HEK293 (cell line): ENCODE measurements around the gene CARMIL3.

Experiments
- CTCF ChIA-PET: fragments of 350-600 bp; formaldehyde crosslinking; extraction: SDS; loops from one replicate; lab custom pipeline; 2021; ENCODE audit warnings: antibody characterized with exemption; lab: Yijun Ruan, JAX
- POLR2A ChIA-PET: fragments of 300-600 bp; formaldehyde crosslinking; extraction: SDS; loops from one replicate; lab custom pipeline; 2020; ENCODE audit warnings: antibody characterized with exemption, inconsistent platforms; lab: Yijun Ruan, JAX
- H3K27ac ChIP-seq: fragments of 200-500 bp; sonication (Bioruptor generic); 2 replicates; pipeline ENCODE4 v1.5.1; 2014; ENCODE audit warnings: low read depth, low read length, control low read depth, inconsistent platforms; ENCODE audit errors: extremely low read depth
- H3K36me3 ChIP-seq, 2 experiments: fragments of 200-500 bp in 1 of 2; sonication (Bioruptor generic) in 1 of 2; 1 replicate in 1 of 2; 2 replicates in 1 of 2; pipeline ENCODE4 v1.5.1; 2014 to 2017; ENCODE audit warnings: inconsistent platforms in 2 of 2, low read length in 2 of 2; ENCODE audit not compliant: control insufficient read depth in 2 of 2, insufficient read depth in 1 of 2
- H3K4me1 ChIP-seq: fragments of 200-500 bp; sonication (Bioruptor generic); 2 replicates; pipeline ENCODE4 v1.5.1; 2014; ENCODE audit warnings: mild to moderate bottlenecking, low read length, inconsistent platforms; ENCODE audit not compliant: control insufficient read depth, insufficient read depth
- H3K4me3 ChIP-seq: 2 replicates; pipeline ENCODE4 v1.5.1; 2011; ENCODE audit warnings: low read depth, mild to moderate bottlenecking, control low read depth, low read length, moderate library complexity
- H3K9me3 ChIP-seq: fragments of 200-500 bp; sonication (Bioruptor generic); 2 replicates; pipeline ENCODE4 v1.5.1; 2014; ENCODE audit warnings: low read depth, low read length, inconsistent platforms; ENCODE audit not compliant: control insufficient read depth, insufficient read depth
- OVOL3 ChIP-seq: fragments of 450-650 bp; formaldehyde crosslinking; IDR thresholded peaks from 2 replicates; pipeline ENCODE4 v1.5.1; 2016; ENCODE audit warnings: missing biosample characterization, missing genetic modification characterization
- REPIN1 ChIP-seq: fragments of 450-650 bp; formaldehyde crosslinking; IDR thresholded peaks from 2 replicates; pipeline ENCODE4 v1.5.1; 2017; ENCODE audit warnings: missing biosample characterization, missing genetic modification characterization, low read depth
- SP3 ChIP-seq: fragments of 450-650 bp; formaldehyde crosslinking; IDR thresholded peaks from 2 replicates; pipeline ENCODE4 v1.5.1; 2016; ENCODE audit warnings: missing biosample characterization, missing genetic modification characterization
- TCF7L2 ChIP-seq: IDR thresholded peaks from 2 replicates; pipeline ENCODE4 v1.6.1; 2011; ENCODE audit warnings: low read depth, mild to moderate bottlenecking, inconsistent platforms, low read length, moderate library complexity, borderline replicate concordance
- TRIM28 ChIP-seq: IDR thresholded peaks from 2 replicates; pipeline ENCODE4 v1.6.1; 2011; ENCODE audit warnings: low read length, control low read depth, borderline replicate concordance
- ZBTB1 ChIP-seq: fragments of 450-650 bp; formaldehyde crosslinking; IDR thresholded peaks from 2 replicates; pipeline ENCODE4 v1.5.1; 2016; ENCODE audit warnings: missing biosample characterization, missing genetic modification characterization
- ZFP69B ChIP-seq: fragments of 450-650 bp; formaldehyde crosslinking; IDR thresholded peaks from 2 replicates; pipeline ENCODE4 v1.5.1; 2016; ENCODE audit warnings: missing biosample characterization, missing genetic modification characterization
- ZNF114 ChIP-seq: fragments of 450-650 bp; formaldehyde crosslinking; IDR thresholded peaks from 2 replicates; pipeline ENCODE4 v1.5.0; 2017; ENCODE audit warnings: missing biosample characterization, missing genetic modification characterization
- ZNF16 ChIP-seq: fragments of 450-650 bp; formaldehyde crosslinking; IDR thresholded peaks from 2 replicates; pipeline ENCODE4 v1.5.1; 2016; ENCODE audit warnings: low read depth, missing biosample characterization, missing genetic modification characterization
- ZNF211 ChIP-seq: fragments of 450-650 bp; formaldehyde crosslinking; IDR thresholded peaks from 2 replicates; pipeline ENCODE4 v1.5.1; 2016; ENCODE audit warnings: low read depth, missing biosample characterization, missing genetic modification characterization
- ZNF23 ChIP-seq: fragments of 450-650 bp; formaldehyde crosslinking; IDR thresholded peaks from 2 replicates; pipeline ENCODE4 v1.5.1; 2016; ENCODE audit warnings: missing biosample characterization, missing genetic modification characterization, borderline replicate concordance
- ZNF350 ChIP-seq: fragments of 450-650 bp; formaldehyde crosslinking; IDR thresholded peaks from 2 replicates; pipeline ENCODE4 v1.5.0; 2017; ENCODE audit warnings: missing biosample characterization, mild to moderate bottlenecking, missing genetic modification characterization
- ZNF423 ChIP-seq: fragments of 450-650 bp; formaldehyde crosslinking; IDR thresholded peaks from 2 replicates; pipeline ENCODE4 v1.5.1; 2016; ENCODE audit warnings: missing biosample characterization, missing genetic modification characterization
- ZNF548 ChIP-seq: fragments of 450-650 bp; formaldehyde crosslinking; IDR thresholded peaks from 2 replicates; pipeline ENCODE4 v1.5.1; 2016; ENCODE audit warnings: missing biosample characterization, missing genetic modification characterization
- ZNF558 ChIP-seq: fragments of 450-650 bp; formaldehyde crosslinking; IDR thresholded peaks from 2 replicates; pipeline ENCODE4 v1.5.1; 2016; ENCODE audit warnings: missing biosample characterization, missing genetic modification characterization
- ZNF623 ChIP-seq: fragments of 450-650 bp; formaldehyde crosslinking; IDR thresholded peaks from 2 replicates; pipeline ENCODE4 v1.5.1; 2016; ENCODE audit warnings: missing biosample characterization, missing genetic modification characterization
- ZNF664 ChIP-seq: fragments of 450-650 bp; formaldehyde crosslinking; IDR thresholded peaks from 2 replicates; pipeline ENCODE4 v1.5.1; 2016; ENCODE audit warnings: missing biosample characterization, missing genetic modification characterization
- ZNF704 ChIP-seq: fragments of 450-650 bp; formaldehyde crosslinking; IDR thresholded peaks from 2 replicates; pipeline ENCODE4 v1.5.1; 2016; ENCODE audit warnings: missing biosample characterization, missing genetic modification characterization
- ZNF747 ChIP-seq: fragments of 450-650 bp; formaldehyde crosslinking; IDR thresholded peaks from 2 replicates; pipeline ENCODE4 v1.5.1; 2016; ENCODE audit warnings: missing biosample characterization, missing genetic modification characterization
- ZNF776 ChIP-seq: fragments of 450-650 bp; formaldehyde crosslinking; IDR thresholded peaks from 2 replicates; pipeline ENCODE4 v1.5.0; 2017; ENCODE audit warnings: missing biosample characterization, missing genetic modification characterization, borderline replicate concordance
- TF ChIP-seq, protein P1 (sequence below): fragments of 450-650 bp; formaldehyde crosslinking; IDR thresholded peaks from 2 replicates; pipeline ENCODE4 v1.5.1; 2016; ENCODE audit warnings: missing biosample characterization, missing genetic modification characterization
- TF ChIP-seq, protein P2 (sequence below): fragments of 450-650 bp; formaldehyde crosslinking; IDR thresholded peaks from 2 replicates; pipeline ENCODE4 v1.5.1; 2016; ENCODE audit warnings: missing biosample characterization, missing genetic modification characterization
- TF ChIP-seq, protein P3 (sequence below): fragments of 450-650 bp; formaldehyde crosslinking; IDR thresholded peaks from 2 replicates; pipeline ENCODE4 v1.5.1; 2017; ENCODE audit warnings: missing biosample characterization, mild to moderate bottlenecking, missing genetic modification characterization, moderate library complexity

Gene CARMIL3

DNA sequence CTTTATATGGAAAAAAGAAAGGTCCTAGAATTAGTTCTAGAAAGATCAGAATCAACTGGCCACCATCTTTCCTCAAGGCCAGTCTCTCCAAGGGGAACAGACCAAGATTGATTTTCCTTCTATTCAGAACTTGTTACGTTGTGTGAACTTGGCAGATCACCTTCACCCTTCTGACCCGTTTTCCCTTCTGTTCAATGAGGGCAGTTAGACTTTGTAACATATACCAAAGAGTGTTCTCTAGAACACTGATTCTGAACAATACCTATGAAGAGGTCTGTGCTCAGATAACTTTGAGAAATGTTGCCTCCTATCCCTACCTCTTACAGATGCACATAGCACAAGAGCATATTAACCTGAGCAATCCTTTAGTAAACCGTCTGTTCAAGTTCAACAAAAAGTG lies 31.7 kb downstream of the CARMIL3 start:
- peaks cover 7% of the 10 kb centered on the region; the same call in 1 of the 2 replicates for H3K4me1 ChIP-seq
- H3K36me3 ChIP-seq = no peaks in the 10 kb centered on the region
- no peaks in the 10 kb centered on the region for H3K9me3 ChIP-seq
- ChIA-PET POLR2A (interaction anchor here (1.3 kb wide), 1 partner anchor 31 kb away, joined by 3 read pairs; no protein-coding TSS in a partner anchor), CTCF (interaction anchor here (6.0 kb wide), 1 partner anchor 8 kb away, joined by 77 read pairs; the partner anchor contains the start of gene PCK2)
- no peak for TF ChIP-seq ZNF16 (tag by site-specific recombination)
- TF ChIP-seq ZNF423 = no peak
- no peak for TF ChIP-seq ZNF350 (tag by site-specific recombination)
- TF ChIP-seq OVOL3 (tag by site-specific recombination) = no peak
- no peak for TF ChIP-seq ZNF23
- TF ChIP-seq ZNF211 (tag by site-specific recombination) = no peak
- no peak for TF ChIP-seq REPIN1 (tag by site-specific recombination)
- no peak for TF ChIP-seq ZNF558 (tag by site-specific recombination)
- TF ChIP-seq ZNF548 (tag by site-specific recombination) = no peak
- TF ChIP-seq, protein P1, sequence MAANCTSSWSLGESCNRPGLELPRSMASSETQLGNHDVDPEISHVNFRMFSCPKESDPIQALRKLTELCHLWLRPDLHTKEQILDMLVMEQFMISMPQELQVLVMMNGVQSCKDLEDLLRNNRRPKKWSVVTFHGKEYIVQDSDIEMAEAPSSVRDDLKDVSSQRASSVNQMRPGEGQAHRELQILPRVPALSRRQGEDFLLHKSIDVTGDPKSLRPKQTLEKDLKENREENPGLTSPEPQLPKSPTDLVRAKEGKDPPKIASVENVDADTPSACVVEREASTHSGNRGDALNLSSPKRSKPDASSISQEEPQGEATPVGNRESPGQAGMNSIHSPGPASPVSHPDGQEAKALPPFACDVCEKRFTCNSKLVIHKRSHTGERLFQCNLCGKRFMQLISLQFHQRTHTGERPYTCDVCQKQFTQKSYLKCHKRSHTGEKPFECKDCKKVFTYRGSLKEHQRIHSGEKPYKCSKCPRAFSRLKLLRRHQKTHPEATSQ (tag by site-specific recombination) = no peak
- TF ChIP-seq TRIM28 = no peak
- no peak for TF ChIP-seq ZNF623 (tag by site-specific recombination)
- TF ChIP-seq ZBTB1 (tag by site-specific recombination) = no peak
- no peak for TF ChIP-seq ZNF664 (tag by site-specific recombination)
- no peak overlapping the region for H3K27ac ChIP-seq
- no peak overlapping the region for H3K4me3 ChIP-seq

GRCh38 chr14:24084440-24084839 lies 32.6 kb downstream of the CARMIL3 start:
- peaks cover 7% of the 10 kb centered on the region; the same call in 1 of the 2 replicates for H3K4me1 ChIP-seq
- H3K27ac ChIP-seq = no peak overlapping the region
- H3K36me3 ChIP-seq = no peaks in the 10 kb centered on the region
- TF ChIP-seq, protein P2, sequence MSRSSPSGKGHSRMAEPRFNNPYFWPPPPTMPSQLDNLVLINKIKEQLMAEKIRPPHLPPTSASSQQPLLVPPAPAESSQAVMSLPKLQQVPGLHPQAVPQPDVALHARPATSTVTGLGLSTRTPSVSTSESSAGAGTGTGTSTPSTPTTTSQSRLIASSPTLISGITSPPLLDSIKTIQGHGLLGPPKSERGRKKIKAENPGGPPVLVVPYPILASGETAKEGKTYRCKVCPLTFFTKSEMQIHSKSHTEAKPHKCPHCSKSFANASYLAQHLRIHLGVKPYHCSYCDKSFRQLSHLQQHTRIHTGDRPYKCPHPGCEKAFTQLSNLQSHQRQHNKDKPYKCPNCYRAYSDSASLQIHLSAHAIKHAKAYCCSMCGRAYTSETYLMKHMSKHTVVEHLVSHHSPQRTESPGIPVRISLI (tag by site-specific recombination) = no peak
- TF ChIP-seq ZNF776 (tag by site-specific recombination) (no peak), SP3 (tag by site-specific recombination) (no peak), TCF7L2 (no peak), ZNF747 (tag by site-specific recombination) (no peak), ZNF704 (no peak), ZNF114 (tag by site-specific recombination) (no peak), ZFP69B (tag by site-specific recombination) (no peak)
- TF ChIP-seq, protein P3, sequence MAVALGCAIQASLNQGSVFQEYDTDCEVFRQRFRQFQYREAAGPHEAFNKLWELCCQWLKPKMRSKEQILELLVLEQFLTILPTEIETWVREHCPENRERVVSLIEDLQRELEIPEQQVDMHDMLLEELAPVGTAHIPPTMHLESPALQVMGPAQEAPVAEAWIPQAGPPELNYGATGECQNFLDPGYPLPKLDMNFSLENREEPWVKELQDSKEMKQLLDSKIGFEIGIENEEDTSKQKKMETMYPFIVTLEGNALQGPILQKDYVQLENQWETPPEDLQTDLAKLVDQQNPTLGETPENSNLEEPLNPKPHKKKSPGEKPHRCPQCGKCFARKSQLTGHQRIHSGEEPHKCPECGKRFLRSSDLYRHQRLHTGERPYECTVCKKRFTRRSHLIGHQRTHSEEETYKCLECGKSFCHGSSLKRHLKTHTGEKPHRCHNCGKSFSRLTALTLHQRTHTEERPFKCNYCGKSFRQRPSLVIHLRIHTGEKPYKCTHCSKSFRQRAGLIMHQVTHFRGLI = no peak
- TF ChIP-seq, all 188 proteins: peak for 0
- Histone ChIP-seq H3K9me3 (no peaks in the 10 kb centered on the region), H3K4me3 (no peak overlapping the region)
- ChIA-PET POLR2A (interaction anchor here (1.5 kb wide), 1 partner anchor 10 kb away, joined by 8 read pairs; the partner anchor contains the start of gene PCK2), CTCF (interaction anchor here (0.8 to 3.0 kb wide), 3 partner anchors 9 to 26 kb away, joined by 4 to 18 read pairs (median 6); no protein-coding TSS in a partner anchor)
